ENCODE measurements around the gene SMNDC1. TPM values are rescaled to one million over a fixed set of nuclear protein-coding genes. Genes with fewer than 3 reads are reported as not detected.

Gene SMNDC1
- total RNA-seq, 1 donor from 2014 or later = 35.6 TPM

GRCh38 chr10:110277591-110277990 lies 27.1 kb downstream of the SMNDC1 start:
- ATAC-seq (ENCODE audit: low read depth) (no peak), DNase-seq (no peak)
- TF ChIP-seq CTCF (IDR thresholded peaks at IDR 0.05) = no peak
- Mint-ChIP-seq H3K4me1 (peaks cover 32% of the 10 kb centered on the region), H3K27me3 (no peaks in the 10 kb centered on the region), H3K4me3 (no peak overlapping the region), H3K27ac (no peak overlapping the region), H3K36me3 (ENCODE audit: low read depth) (peaks cover 8% of the 10 kb centered on the region), H3K9me3 (no peaks in the 10 kb centered on the region)
- intact Hi-C loops (cut with micrococcal nuclease) = no loop called here
- CTCF ChIA-PET = interaction anchor here (4.8 kb wide), 1 partner anchor 139 kb away, joined by 73 read pairs; no protein-coding TSS in a partner anchor
- POLR2A ChIA-PET = interaction anchor here (1.9 kb wide), 1 partner anchor 139 kb away, joined by 7 read pairs; no protein-coding TSS in a partner anchor

DNA sequence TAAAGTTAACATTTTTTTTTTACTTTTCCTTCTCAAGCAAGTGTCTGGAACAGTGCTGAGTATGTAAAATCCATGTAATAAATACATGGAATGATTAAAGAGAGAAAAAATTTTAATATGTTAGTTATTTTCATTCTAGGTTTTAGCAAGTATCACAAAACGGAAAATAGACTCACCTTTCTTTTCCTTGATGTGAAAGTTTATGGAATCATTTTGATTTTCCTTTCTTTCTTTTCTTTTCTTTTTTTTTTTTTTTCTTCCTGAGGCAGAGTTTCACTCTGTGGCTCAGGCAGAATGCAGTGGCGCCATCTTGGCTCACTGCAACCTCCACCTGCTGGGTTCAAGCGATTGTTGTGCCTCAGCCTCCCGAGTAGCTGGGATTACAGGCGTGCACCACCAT lies 28.1 kb downstream of the SMNDC1 start:
- intact Hi-C loops (cut with micrococcal nuclease) = no loop called here
- Mint-ChIP-seq H3K27ac (no peak overlapping the region), H3K4me3 (no peak overlapping the region), H3K9me3 (no peaks in the 10 kb centered on the region), H3K4me1 (peaks cover 32% of the 10 kb centered on the region), H3K27me3 (no peaks in the 10 kb centered on the region), H3K36me3 (ENCODE audit: low read depth) (peaks cover 8% of the 10 kb centered on the region)
- DNase-seq (no peak), ATAC-seq (ENCODE audit: low read depth) (no peak)
- ChIA-PET CTCF (no interaction called here), POLR2A (no interaction called here)
- TF ChIP-seq CTCF (IDR thresholded peaks at IDR 0.05) = no peak

GRCh38 chr10:110275128-110275729 lies 29.5 kb downstream of the SMNDC1 start:
- H3K9me3 Mint-ChIP-seq = no peaks in the 10 kb centered on the region
- DNase-seq = no peak
- CTCF ChIA-PET = interaction anchor here (1.1 to 3.9 kb wide), 4 partner anchors 53 to 391 kb away, joined by 4 to 14 read pairs (median 4); no protein-coding TSS in a partner anchor
- H3K27ac Mint-ChIP-seq = no peak overlapping the region
- TF ChIP-seq CTCF (IDR thresholded peaks at IDR 0.05) = no peak
- POLR2A ChIA-PET = interaction anchor here (0.6 to 2.2 kb wide), 3 partner anchors 67 to 260 kb away, joined by 3 to 5 read pairs (median 4); no protein-coding TSS in a partner anchor
- H3K4me1 Mint-ChIP-seq = peaks cover 32% of the 10 kb centered on the region
- H3K4me3 Mint-ChIP-seq = no peak overlapping the region
- intact Hi-C loops (cut with micrococcal nuclease) = no loop called here
- no peaks in the 10 kb centered on the region for H3K27me3 Mint-ChIP-seq
- peaks cover 3% of the 10 kb centered on the region for H3K36me3 Mint-ChIP-seq (ENCODE audit: low read depth)
- ATAC-seq (ENCODE audit: low read depth) = no peak

DNA sequence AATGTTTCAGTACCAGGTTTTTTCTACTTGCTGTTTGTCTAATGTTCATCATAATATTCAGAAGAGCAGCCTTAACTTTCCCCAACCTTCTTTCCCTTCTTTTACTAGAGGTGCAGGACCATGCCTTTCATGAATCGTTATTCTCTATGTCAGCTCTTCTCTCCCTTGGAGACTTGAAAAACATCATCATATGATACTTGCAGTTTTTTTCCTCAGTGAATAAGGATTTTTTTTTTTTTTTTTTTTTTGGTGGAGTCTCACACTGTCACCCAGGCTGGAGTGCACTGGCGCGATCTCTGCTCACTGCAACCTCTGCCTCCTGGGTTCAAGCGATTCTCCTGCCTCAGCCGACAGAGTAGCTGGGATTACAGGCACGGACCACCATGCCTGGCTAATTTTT lies 30.1 kb downstream of the SMNDC1 start:
- Mint-ChIP-seq H3K9me3 (no peaks in the 10 kb centered on the region), H3K4me3 (no peak overlapping the region), H3K27me3 (no peaks in the 10 kb centered on the region), H3K36me3 (ENCODE audit: low read depth) (peaks cover 1% of the 10 kb centered on the region), H3K4me1 (peaks cover 36% of the 10 kb centered on the region), H3K27ac (no peak overlapping the region)
- DNase-seq (no peak), ATAC-seq (ENCODE audit: low read depth) (no peak)
- CTCF ChIA-PET = interaction anchor here (1.1 to 3.9 kb wide), 4 partner anchors 53 to 391 kb away, joined by 4 to 14 read pairs (median 4); no protein-coding TSS in a partner anchor
- TF ChIP-seq CTCF (IDR thresholded peaks at IDR 0.05) = no peak
- intact Hi-C loops (cut with micrococcal nuclease) = no loop called here
- POLR2A ChIA-PET = interaction anchor here (0.6 to 2.2 kb wide), 2 partner anchors 136 to 260 kb away, joined by 4 to 5 read pairs; no protein-coding TSS in a partner anchor

DNA sequence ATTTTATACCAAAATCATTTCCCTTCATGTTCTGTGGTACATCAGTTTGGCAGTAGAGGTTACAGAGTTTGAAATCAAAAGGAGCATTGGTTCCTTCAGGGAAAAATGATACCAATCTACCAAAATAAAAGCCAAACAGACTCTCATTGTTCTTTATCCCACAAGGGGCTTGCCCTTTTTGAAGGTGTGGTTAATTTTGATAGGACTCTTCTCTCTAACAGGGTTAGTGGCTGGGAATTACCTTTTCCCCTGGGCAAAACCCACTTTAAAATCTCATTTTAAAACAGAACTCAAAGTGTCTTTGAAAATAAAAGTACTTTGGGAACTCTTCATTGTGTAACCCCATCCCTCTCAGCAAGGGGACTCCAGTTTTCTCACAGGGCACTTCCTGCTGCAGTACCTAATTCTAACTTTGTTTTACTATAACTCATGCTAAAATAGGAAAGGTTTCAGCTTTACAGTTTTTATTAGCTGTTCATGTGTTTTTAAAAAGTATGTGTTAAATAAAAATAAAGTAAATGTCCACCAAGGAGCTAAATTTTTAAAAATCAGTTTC lies 30.6 kb downstream of the SMNDC1 start:
- POLR2A ChIA-PET = interaction anchor here (0.5 to 2.2 kb wide), 3 partner anchors 59 to 136 kb away, joined by 4 to 6 read pairs (median 5); no protein-coding TSS in a partner anchor
- CTCF ChIA-PET = interaction anchor here (1.0 to 3.9 kb wide), 3 partner anchors 9 to 136 kb away, joined by 3 to 14 read pairs (median 4); no protein-coding TSS in a partner anchor
- Mint-ChIP-seq H3K36me3 (ENCODE audit: low read depth) (no peaks in the 10 kb centered on the region), H3K27me3 (no peaks in the 10 kb centered on the region), H3K4me1 (peaks cover 38% of the 10 kb centered on the region), H3K27ac (no peak overlapping the region), H3K9me3 (no peaks in the 10 kb centered on the region), H3K4me3 (no peak overlapping the region)
- no peak for TF ChIP-seq CTCF (IDR thresholded peaks at IDR 0.05)
- DNase-seq = no peak
- ATAC-seq (ENCODE audit: low read depth) = no peak
- intact Hi-C loops (cut with micrococcal nuclease) = no loop called here
